Measurements from ENCODE around the gene MUC6.

GRCh38 chr11:1052133-1053011, 15.9 kb upstream of the MUC6 start:
- no peak for TF ChIP-seq EZH2 (IDR thresholded peaks at IDR 0.05; ENCODE audit: insufficient read depth, poor library complexity, severe bottlenecking)
- TF ChIP-seq EZH2phosphoT487 (IDR thresholded peaks at IDR 0.05; ENCODE audit: insufficient read depth, low read depth), result no peak

Measured in GM23248 (cell line).